GM20000 (cell line): ENCODE results near the gene PKP4.

Source experiments
- DNase-seq: peaks from one replicate; pipeline ENCODE4 v3.0.0; 2012; ENCODE audit warnings: low spot score
- TF ChIP-seq, protein P1 (sequence below): IDR thresholded peaks from 2 replicates; pipeline ENCODE4 v1.5.1; 2012; ENCODE audit warnings: mild to moderate bottlenecking, control low read depth; ENCODE audit errors: extremely low read depth, missing control alignments

PKP4 gene

DNA sequence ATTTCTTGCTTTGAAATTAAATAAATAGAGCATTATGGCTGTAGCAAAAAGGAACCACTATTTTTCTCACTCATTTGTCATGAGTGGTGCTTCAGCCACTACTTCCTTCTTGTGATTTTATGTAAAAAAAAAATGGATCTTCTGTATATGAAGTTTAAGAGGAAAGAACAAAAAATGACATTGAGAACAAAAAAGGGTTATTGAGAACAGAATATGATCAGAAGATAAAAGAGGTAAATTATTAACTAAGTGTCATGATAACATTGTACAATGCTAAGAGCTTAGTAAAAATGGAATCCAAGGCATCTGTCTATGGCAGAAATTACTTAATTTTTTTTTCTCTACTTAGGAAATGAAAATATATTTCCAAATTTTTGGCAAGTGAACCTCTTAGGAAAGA, 103.5 kb downstream of the PKP4 start:
- no peak for DNase-seq
- TF ChIP-seq, protein P1, sequence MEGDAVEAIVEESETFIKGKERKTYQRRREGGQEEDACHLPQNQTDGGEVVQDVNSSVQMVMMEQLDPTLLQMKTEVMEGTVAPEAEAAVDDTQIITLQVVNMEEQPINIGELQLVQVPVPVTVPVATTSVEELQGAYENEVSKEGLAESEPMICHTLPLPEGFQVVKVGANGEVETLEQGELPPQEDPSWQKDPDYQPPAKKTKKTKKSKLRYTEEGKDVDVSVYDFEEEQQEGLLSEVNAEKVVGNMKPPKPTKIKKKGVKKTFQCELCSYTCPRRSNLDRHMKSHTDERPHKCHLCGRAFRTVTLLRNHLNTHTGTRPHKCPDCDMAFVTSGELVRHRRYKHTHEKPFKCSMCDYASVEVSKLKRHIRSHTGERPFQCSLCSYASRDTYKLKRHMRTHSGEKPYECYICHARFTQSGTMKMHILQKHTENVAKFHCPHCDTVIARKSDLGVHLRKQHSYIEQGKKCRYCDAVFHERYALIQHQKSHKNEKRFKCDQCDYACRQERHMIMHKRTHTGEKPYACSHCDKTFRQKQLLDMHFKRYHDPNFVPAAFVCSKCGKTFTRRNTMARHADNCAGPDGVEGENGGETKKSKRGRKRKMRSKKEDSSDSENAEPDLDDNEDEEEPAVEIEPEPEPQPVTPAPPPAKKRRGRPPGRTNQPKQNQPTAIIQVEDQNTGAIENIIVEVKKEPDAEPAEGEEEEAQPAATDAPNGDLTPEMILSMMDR = no peak

DNA sequence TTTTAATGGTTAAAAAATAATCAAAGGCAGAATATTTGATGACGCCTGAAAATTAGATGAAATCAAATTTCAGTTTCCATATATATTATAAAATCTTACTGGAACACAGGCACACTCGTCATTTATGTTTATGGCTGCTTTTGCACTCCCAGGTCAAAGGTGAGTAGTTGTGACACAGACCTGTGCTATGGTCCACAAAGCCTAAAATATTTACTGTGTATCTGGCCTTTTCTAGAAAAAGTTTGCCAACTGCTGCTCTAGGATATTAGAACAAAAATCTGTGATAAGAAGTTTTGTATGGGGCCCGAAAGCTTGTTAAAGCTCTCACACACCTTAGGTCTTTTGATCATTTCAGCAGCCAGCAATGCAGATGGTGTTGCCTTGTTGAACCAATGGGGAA, 104.3 kb downstream of the PKP4 start:
- TF ChIP-seq, protein P1 = no peak
- no peak for DNase-seq

DNA sequence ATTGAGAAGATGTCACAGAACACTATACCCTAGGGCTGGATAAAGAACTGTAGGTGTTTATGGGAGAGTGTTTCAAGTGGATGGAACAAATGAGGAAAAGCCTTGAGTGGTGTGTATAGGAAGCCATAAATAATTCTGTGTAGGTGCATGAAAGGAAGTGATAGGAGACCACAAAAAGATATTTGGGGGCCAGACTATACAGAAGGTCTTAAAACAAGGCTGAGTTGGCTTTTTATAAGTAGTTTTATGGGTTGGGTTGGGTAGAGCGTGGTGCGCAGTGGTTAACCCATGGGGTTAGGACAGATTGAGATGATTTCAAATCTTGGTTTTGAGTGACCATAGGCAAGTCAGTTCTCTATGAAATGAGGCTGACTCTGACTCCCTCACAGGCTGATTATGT, 110.5 kb downstream of the PKP4 start:
- TF ChIP-seq, protein P1 = no peak
- no peak for DNase-seq

DNA sequence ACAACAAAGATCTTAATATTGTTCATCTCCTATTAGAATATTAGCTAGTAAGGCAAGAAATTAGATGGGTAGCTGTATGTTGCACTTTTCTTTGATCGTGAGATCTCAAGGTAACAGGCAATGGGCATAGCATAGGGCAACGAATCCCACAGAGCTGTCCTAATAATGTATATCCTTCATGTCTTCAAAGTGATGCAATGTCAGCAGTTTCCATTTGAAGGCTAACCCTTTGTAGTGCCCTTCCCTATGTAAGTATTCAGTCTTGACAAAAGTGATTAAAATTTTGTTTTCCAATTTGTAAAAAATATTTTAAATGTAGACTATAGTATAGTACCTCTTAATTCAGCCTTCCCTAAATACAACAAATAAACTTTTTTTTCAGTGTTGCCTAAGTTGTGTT, 112.5 kb downstream of the PKP4 start:
- DNase-seq = no peak

DNA sequence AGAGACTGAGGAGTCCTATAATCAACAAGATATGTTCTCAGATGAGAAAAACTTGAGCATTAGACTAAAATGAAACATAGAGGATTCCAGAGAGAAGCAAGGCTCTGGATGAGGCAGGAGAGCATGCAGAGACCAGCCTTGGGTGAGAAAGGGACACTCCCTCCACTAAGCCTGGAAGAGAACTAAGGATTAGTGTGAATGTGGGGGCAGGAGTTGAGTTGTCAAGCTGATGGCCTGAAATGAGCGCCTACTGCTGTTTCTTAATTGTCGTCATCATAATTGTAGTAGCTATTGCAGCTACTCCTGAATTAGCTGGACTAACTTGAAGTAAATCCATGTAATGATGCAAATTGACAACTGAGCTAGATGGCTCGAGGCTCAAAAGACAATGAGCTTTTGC, 114.1 kb downstream of the PKP4 start:
- no peak for DNase-seq
- TF ChIP-seq, protein P1 = no peak

More for the DNA sequence above, 112.5 kb downstream of the PKP4 start:
- TF ChIP-seq, protein P1 = no peak

DNA sequence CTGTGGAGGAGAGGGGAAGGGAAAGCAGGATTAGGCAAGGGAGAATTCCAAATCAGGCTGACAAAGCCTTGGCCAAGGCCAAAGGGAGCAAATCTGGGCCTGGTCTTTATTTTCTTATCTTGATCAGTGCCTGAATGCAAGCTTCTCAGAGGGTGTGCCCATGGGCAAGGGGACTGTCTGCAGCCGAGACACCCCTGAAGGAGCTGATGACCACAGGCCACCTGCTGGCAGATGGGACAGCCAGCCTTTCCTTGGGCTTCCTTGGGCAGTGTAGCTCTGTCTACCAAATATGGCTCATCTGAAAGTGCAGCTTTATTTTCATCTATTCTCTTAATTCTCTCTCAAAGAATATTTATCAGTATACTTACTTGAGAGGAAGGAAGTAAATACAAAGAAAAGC, 117.0 kb downstream of the PKP4 start:
- no peak for DNase-seq

DNA sequence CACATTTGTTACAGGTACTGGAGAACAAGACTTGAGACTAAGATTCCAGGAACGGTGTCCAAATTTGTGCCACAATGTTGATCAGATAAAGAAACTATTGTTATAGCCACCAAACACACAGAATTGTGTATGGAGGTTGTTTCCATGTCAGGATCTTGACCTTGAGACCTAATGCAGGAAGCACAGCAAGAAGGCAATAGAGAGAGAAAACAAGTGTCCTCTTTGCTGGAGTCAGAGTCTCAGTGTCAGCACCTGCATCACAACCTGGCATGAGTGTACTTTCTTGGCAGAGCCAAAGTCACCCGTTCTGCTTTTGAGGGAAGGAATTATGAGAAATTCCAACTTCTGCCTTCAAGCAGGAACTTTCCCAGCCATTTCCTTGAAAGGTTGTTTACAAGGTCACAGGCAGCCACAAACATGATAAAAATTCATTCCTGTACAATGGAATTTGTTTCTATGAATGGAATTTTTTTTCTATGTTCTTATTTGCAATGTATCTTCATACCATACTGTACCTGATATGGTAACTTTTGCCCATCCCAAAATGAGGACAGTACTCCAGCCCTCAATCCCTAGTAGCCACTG, 118.4 kb downstream of the PKP4 start:
- DNase-seq = no peak
- TF ChIP-seq, protein P1 = no peak

More for the DNA sequence above, 117.0 kb downstream of the PKP4 start:
- TF ChIP-seq, protein P1 = no peak
